ENCODE measurements around the gene LEMD1.
"Not testable (repeated sequence)": the region's sequence is repeated elsewhere in the genome, so short reads cannot be mapped to it uniquely, and the experiment has no call there.

The LEMD1 gene

DNA sequence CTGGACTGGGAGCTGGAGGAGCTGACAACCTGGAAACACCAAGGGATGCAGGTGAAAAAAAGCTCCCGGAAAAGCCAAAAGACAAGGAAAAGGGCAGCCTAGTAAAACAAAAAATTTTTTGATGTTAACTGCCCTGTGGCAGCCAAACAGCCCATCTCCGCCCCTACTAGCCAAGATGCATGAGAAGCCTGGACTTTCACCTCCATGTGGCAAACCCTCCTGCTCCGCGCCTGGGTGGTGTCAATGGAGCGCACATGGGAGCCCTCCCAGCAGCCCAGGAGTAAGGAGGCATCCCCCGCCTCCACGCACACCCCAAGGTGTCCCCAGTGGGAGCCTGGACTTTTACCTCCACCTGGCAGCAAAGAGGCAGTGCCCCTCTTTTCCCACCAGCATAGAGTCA, 30.5 kb downstream of the LEMD1 start:
- H3K4me3 ChIP-seq (ENCODE audit: low read length) = no peak overlapping the region
- TF ChIP-seq ZNF274 (IDR thresholded peaks at IDR 0.05; ENCODE audit: low read depth, low read length) = no peak

- no peak overlapping the region for H3K4me3 ChIP-seq (ENCODE audit: low read length)
- no peak for TF ChIP-seq ZNF274 (IDR thresholded peaks at IDR 0.05; ENCODE audit: low read depth, low read length)
These were observed 34.0 kb downstream of the LEMD1 start for GRCh38 chr1:205387845-205388244.

- not testable (repeated sequence) for H3K4me3 ChIP-seq (ENCODE audit: low read length)
These were observed 38.9 kb downstream of the LEMD1 start for GRCh38 chr1:205382990-205383389.

- no peak for TF ChIP-seq ZNF274 (IDR thresholded peaks at IDR 0.05; ENCODE audit: low read depth, low read length)
- H3K4me3 ChIP-seq (ENCODE audit: low read length) = no peak overlapping the region
These were observed 39.3 kb downstream of the LEMD1 start for GRCh38 chr1:205382561-205382960.

DNA sequence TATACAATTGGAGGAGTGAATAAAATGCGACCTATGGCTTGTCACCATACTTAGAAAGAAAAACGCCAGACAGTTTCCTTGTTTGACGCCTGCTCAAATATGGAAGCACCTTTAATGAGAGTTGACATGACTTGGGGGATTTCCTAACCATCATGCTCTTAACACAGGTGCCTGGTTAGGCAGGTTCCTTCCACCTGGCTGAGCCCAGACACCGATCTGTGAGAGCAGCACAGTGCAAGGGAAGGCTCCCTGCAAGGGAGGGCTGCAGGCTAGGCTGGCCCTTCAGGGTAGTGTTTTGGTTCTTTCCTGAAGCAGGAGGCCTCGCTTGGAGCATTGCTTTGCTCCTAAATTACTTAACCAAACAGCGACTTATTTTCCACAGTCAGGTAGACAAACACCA, 40.6 kb downstream of the LEMD1 start:
- H3K4me3 ChIP-seq (ENCODE audit: low read length) = no peak overlapping the region
- no peak for TF ChIP-seq ZNF274 (IDR thresholded peaks at IDR 0.05; ENCODE audit: low read depth, low read length)

DNA sequence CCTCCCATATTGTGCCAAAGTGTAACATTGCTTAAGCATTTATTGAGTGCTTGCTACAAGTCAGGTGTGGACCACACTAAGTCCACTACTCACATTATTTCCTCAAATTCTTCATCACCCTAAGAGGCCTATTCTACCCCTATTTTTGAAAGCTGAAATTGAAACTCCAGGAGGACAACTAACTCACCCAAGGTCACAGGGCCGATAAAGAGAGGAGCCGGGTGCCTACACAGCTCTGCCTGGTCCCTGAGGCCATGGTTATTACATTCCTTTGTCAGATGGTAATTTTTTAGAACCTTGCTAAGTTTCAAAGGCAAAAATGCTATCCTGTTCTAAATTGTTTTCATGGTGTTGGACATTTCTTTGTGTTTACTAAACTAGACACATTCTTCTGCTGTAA, 41.0 kb downstream of the LEMD1 start:
- no peak for TF ChIP-seq ZNF274 (IDR thresholded peaks at IDR 0.05; ENCODE audit: low read depth, low read length)
- no peak overlapping the region for H3K4me3 ChIP-seq (ENCODE audit: low read length)

DNA sequence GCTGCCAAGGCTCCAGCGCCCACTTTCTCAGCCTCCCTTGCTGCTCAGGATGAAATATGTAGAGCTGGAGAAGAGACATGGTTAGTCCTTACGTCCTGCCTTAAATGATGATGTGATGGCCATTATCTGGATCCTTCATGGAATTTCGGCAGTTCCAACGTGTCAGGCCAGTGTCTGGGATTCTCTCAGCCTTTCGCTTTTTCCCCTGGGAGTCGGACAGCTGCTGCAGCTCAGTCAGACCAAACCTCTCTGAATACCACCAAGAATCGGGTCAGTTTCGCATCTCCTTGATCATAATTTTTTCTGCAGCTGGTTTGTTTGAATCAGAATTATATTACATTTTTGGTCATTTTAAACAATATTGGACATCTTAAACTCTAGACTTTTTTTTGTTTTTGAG, 42.8 kb downstream of the LEMD1 start:
- H3K4me3 ChIP-seq (ENCODE audit: low read length) = no peak overlapping the region
- no peak for TF ChIP-seq ZNF274 (IDR thresholded peaks at IDR 0.05; ENCODE audit: low read depth, low read length)

DNA sequence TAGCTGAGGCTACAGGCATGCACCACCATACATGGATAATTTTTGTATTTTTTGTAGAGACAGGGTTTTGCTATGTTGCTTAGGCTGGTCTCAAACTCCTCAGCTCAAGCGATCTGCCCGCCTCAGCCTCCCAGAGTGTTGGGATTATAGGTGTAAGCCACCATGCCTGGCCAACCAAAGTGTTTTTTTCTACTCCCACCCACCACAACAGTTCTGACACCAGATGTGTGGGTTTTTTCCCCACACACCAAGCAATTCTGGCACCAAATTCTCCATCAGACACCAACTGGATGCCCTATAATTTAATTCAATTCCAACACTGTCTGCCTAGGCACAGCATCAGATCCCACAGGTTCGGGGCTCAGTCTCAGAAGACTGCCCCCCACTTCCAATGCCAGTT, 44.5 kb downstream of the LEMD1 start:
- no peak for TF ChIP-seq ZNF274 (IDR thresholded peaks at IDR 0.05; ENCODE audit: low read depth, low read length)

DNA sequence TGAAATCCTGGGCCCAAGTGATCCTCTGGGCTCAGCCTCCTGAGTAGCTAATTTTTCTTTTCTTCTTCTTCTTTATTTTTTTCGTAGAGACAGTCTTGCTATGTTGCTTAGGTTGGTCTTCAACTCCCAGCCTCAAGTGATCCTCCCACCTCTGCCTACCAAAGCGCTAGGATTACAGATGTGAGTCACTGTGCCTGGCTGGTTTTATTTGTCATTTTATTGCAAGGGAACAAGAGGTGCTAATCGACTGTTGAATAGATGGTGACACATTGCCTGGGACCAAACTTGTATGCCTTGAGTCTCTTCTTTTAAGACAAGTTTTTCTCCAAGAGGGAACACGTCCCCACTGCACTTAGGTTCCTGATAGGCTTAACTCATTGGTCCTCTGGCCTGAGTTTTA, 45.1 kb downstream of the LEMD1 start:
- no peak for TF ChIP-seq ZNF274 (IDR thresholded peaks at IDR 0.05; ENCODE audit: low read depth, low read length)
- no peak overlapping the region for H3K4me3 ChIP-seq (ENCODE audit: low read length)

More for the DNA sequence above, 44.5 kb downstream of the LEMD1 start:
- no peak overlapping the region for H3K4me3 ChIP-seq (ENCODE audit: low read length)

DNA sequence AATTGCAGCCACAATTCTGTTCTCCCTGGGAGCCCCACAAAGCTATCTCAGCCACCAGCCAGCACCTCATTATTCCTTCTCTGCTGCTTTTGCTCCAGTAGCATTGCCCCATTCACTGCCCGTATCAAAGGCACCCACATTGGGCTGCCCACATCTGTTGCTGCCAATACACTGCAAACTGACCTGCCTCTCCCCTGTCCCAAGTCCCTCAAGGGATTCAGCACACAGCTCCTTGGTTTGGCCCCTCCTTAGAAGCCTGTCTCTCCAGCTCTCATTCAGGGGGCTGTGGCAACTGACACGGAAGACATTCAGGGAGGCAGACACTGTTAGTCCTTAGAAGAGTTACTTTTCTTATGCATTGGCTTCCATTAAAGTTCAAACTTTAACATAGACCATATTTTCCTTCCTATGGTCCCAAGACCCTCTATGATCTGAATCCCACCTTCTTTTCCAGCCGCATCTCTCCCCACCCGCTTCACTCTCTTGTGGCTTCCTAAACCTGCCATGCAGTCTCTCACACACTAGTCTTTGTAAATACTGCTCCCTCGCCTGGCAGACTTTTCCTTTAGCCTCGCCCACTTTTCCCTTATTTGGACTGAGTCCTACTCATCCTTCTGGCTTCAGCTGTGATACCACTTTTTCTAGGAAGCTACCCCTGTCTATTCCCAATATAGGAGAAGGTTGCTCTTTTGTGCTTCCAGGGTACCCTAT, 45.9 kb downstream of the LEMD1 start:
- no peak for TF ChIP-seq ZNF274 (IDR thresholded peaks at IDR 0.05; ENCODE audit: low read depth, low read length)
- H3K4me3 ChIP-seq (ENCODE audit: low read length) = no peak overlapping the region

DNA sequence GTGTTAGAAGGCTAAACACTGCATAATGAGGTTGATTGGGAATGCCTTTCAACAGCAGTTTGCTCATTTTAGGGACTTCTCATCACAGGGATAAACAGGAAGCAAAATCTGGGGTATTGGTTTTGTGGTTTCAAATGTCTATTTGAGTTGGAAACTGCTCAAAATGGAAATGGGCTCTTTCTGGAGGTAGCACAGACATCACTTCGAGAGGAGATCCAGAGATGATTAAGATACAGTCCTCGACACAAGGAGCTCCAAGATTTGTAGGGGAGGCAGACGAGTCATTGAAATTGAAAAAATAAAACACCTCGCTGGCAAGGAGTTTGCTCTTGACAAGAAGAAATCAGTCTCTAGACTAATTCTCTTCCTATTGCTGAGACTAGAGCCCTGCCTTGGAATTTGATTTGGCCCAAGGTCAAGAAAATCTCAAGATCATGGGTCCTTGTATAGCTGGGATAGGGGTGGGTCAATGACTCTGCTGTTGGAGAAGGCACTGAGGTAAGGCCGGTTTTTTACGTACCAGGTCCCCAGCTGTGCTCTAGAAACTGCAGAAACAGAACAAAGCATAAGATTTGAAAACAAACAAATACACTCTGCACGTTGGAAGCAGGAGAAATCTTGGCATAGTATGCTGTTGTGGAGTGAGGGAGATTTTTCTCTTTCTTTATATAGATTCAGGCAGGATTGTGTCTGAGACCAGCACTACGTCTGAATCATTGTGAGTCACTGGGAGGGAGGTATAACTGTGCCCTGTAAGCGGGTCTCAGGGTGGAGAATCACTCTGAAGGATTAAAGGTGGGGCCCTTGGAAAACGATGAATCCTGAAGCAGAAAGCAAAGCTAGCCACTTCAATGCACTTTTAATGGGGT, 47.4 kb downstream of the LEMD1 start:
- H3K4me3 ChIP-seq (ENCODE audit: low read length) = no peak overlapping the region
- no peak for TF ChIP-seq ZNF274 (IDR thresholded peaks at IDR 0.05; ENCODE audit: low read depth, low read length)

DNA sequence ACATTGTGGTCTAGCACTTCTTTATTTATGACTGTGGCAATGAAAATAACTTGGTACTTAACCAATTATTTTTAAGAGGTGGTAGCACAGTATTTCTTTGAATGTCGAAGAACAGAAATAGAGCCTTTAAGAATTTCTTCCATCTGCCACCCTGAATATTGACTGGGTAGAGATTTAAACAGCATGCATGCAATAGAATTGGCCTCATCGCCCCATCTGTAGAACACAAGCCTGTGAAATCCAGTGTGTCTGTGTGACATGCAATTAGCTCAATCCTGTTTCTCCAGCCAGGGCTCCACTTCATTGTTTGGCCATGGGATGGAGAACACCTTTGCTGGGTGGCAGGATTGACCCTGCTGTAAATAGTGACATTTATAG, 48.1 kb downstream of the LEMD1 start:
- H3K4me3 ChIP-seq (ENCODE audit: low read length) = no peak overlapping the region

GRCh38 chr1:205373022-205373797, 48.6 kb downstream of the LEMD1 start:
- no peak for TF ChIP-seq ZNF274 (IDR thresholded peaks at IDR 0.05; ENCODE audit: low read depth, low read length)
- no peak overlapping the region for H3K4me3 ChIP-seq (ENCODE audit: low read length)

More for the DNA sequence above, 48.1 kb downstream of the LEMD1 start:
- TF ChIP-seq ZNF274 (IDR thresholded peaks at IDR 0.05; ENCODE audit: low read depth, low read length) = no peak

- H3K4me3 ChIP-seq (ENCODE audit: low read length) = no peak overlapping the region
- TF ChIP-seq ZNF274 (IDR thresholded peaks at IDR 0.05; ENCODE audit: low read depth, low read length) = no peak
These were observed 49.8 kb downstream of the LEMD1 start for GRCh38 chr1:205371871-205372660.

Measured in GM08714 (cell line).